Activated CD4-positive, CD25-positive, alpha-beta regulatory T cell treated with anti-CD3 and anti-CD28 coated beads, Interleukin-2, amount 50 U/mL, for 72 hours (primary cell): ENCODE results near the gene STC2.
"Not testable (repeated sequence)": the region's sequence is repeated elsewhere in the genome, so short reads cannot be mapped to it uniquely, and the experiment has no call there.

Source experiments
- DNase-seq: peaks from one replicate; pipeline ENCODE4 v3.0.0; 2021

Gene STC2

DNA sequence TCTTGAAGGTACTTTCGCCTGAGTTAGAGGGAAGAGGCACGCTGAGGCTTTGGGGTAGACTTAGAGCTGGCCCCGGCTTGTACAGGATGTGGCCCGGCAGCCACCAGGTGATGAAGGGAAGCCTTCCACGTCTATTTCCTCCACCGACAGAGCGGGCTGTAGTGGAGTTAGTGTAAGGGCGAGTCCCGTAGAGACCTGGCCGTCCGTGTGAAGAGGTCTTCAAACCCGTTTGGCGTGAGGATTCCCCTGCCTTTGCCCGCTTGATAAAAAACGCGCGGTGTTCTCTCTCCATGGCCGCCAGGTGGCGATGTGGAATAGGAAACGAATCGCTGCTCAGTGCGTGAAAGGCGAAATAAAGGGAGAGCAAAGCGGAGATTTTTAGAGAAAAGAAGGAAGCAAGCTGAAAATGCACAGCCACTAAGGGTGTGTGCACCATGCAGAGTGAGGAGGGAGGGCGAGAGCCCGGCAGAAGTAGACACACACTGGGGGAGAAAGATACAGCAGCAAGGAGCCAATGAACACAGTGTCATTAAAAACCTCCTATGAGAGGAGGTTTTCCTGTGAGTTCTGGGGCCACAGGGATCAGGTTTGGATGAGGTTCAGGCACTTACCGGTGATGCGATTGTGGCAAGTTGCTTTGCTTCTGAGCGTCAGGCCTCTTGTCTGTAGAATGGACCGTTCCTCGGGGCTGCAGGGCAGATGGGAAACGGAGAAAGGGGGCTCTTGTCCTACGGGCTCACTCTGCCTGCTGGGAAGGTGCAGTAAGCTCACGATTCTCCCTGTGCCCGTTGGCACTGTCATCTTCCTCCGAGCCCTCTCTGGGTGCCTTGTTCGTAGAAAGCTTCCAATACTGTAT, 34.2 kb downstream of the STC2 start:
- peak; percentile 69 for DNase-seq

DNA sequence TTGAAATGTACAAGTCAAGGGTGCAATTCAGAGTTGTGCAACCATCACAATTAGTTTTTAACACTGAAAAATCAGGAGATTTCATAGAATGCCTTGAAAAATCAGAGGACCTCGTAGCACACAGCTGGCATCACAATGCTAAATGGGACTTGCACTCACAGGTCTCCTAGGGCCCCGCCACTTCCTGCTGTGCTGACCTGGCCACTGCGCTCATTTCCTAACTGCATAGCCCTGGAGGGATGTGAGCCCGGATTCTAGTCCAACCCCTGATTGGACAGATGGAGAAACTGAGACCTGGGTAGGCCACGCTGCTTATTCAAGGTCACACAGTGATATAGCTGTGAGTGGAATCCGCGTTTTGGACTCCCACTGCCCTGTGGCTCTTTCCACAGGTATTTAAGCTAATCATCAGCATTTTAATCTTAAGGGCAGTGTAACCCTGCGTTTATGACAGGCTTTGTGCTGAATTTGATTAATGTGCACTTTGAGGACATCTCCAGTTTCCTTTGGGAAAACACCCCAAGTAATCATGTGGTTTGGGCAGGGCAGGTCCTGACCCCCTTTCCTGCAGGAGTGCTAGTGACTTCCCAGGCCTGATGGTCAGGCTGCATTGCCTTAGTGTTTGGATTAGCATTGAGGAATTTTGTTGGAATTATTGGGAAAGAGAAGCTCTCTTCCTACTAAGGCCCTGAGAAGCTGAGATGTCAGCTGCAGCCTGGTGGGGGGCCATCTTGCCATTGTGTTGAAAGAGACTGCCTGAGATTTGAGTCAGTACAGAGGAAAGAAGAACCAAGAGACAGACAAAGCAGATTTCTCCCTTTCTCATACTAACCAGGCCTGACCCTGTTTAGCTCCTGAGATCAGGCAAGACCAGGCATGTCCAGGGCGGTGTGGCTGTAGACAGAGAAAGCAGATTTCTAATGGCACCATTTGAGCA, 36.2 kb downstream of the STC2 start:
- no peak for DNase-seq

DNA sequence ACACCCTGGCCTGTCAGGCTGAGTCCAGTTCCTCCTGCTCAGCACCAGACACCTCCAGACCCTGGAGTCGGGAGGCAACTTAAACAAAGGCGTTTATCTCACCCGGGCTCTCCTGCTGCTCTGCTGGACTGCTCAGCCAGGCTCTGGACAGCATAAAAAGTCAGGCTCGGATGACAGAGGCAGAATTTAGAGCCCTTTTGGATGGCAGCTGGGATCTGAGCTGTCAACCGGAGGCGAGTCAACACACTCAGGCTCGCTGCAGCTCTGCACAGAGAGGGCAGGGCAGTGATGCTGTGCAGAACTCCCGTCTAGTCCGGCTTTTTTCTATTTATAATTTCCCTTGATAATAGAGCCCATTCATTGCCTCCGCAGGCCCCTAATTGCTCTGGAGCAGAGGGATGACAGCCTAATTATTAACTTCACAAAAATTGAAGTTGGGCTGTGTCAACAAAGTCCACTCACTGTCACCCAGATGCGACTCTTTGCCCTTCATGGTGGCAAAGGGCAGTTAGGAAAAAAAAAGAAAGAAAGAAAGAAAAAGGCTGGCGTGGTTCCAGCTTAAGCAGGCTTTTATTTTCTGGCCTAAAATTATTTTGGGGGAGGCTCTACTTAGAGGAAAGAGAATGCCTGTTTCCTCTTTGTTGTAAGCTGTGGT, 37.6 kb downstream of the STC2 start:
- DNase-seq: no peak

- no peak for DNase-seq
These were observed 38.8 kb downstream of the STC2 start for GRCh38 chr5:173289372-173289771.

DNA sequence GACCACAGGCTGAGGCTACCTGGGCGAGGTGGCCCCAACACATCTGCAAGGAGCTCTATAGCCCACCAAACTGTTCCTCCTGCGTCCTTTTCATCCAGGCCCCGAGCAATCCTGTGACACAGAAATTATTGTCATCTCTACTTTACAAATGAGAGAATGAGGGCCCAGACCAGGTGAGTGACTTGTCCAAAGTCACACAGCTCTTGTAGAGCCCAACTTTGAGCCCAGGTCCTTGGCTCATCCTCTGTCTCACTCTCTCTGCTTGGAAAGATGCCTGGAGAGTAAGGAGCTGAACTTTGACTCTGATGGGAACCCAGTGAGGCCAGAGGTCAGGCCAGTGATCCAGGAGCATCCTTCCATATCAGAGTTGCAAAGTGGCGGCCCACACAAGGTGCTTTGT, 39.6 kb downstream of the STC2 start:
- no peak for DNase-seq

DNA sequence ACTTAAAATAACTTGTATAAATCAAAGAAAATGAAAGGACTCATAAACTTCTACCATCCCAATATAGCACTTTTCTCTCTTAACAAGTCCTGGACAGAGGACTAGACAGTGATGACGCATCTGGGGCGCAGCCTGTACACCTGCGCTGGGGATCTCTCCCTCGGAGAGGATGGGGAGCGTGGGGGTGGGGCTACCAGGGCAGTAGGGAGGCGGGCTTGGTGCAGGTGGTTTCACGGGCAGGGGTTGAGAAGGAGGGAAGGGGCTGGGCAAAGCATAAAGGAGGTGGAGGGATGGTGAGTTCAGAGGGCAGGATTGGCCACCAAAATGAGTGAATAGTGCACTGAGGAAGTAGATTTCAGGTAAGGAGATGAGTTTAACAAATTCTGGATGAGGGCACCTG, 41.1 kb downstream of the STC2 start:
- DNase-seq: no peak

DNA sequence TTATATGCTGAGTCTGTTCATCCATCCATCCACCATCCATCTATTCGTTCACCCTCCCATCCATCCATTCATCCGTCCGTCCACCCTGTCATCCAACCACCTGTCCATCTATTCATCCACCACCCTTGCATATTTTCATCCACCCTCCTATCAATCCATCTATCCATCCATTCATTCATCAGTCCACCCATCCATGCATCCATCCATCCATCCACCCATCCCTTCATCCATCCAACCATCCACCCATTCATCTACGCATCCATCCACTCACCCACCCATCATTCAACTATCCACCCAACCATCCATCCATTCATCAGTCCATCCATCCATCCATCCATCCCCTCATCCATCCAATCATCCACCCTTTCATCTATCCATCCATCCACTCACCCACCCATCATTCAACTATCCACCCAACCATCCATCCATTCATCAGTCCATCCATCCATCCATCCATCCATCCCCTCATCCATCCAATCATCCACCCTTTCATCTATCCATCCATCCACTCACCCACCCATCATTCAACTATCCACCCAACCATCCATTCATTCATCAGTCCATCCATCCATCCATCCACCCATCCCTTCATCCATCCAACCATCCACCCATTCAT, 43.8 kb downstream of the STC2 start:
- not testable (repeated sequence) for DNase-seq

DNA sequence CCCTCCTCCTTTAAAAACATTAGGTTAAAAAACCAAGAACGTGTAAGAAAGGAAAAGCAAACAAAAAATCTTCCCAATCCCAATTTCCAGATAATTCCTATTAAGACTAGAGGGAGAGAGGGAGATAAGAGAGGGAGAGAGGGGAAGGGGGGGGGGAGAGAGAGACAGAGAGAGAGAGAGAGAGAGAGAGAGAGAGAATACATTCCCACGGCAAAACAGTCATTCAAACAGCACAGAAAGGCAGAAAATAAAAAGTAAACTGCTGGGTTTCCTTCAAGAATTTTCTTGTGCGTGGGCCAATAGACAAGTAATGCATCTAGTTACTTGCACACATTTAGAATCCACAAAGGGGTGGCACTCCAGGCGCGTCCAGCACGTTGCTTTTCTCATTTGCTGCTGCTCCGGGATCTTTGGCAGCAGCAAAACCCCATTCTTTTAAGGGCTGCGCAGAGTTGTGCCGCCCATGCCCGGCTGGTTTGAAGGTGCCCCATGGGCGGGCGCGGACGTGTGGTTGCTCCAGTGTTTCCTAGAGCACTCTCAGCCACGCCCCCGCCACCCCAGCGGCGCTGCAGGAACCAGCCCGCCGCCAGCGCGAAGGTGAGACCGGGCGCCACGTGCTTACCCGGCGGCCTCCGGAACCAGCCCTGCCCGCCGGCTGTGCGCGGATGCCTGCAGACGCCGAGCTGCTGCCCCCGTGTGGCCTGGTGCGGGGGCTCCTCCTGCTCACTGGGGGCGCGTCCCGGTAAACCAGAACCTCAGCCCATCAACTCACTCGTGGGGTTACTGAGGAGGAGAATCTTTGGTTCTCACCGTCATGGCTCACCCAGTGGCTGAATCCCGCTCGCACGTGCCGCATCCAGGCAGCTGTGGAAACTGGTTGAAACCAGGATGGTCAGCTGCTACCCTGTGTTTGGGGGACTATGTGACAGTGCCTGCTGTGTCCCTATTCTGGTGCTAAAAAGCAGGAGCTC, 44.6 kb downstream of the STC2 start:
- peak; percentile 60 for DNase-seq

- no peak for DNase-seq
These were observed 45.3 kb downstream of the STC2 start for GRCh38 chr5:173282916-173283315.

GRCh38 chr5:173281910-173282309, 46.3 kb downstream of the STC2 start:
- DNase-seq: no peak

DNA sequence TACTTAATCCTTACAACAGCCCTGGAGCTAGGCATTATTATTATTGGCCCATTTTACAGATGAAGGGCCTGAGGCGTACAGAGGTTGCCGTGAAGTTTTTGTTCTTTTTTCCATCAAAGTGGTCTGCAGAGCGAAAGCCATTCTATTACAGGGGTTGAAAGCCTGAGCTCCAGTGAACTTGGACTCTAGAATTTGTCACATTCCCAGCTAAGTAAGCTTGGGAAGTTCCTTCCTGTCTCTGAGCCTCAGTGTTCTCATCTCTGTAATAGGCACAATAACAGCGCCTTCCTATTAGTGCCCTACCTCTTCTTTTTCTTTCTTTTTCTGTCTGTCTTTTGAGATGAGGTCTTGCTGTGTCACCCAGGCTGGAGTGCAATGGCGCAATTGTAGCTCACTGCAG, 49.0 kb downstream of the STC2 start:
- no peak for DNase-seq

GRCh38 chr5:173278641-173279040, 49.6 kb downstream of the STC2 start:
- no peak for DNase-seq

DNA sequence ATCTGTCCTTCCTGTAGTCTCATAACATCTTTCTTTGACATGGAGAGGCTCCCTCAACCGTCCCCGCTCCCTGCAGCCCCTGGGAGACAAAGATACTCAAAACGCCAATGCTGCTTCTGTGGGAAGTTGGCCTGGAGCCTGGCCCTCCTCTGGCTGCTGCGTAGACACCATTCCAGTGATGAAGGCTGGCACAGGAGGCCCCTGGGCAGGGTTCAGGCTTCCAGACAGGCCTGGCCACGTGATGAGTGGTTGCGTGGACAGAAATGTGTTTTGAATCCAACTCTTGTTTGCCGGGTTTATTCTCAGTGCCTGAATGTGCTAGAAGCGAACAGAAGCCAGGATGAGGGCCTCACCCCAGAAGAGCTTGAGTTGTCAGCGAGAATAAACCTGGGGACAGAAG, 50.0 kb downstream of the STC2 start:
- DNase-seq: no peak

- no peak for DNase-seq
These were observed 53.4 kb downstream of the STC2 start for GRCh38 chr5:173274771-173275170.

GRCh38 chr5:173271419-173271818, 56.8 kb downstream of the STC2 start:
- DNase-seq: no peak

DNA sequence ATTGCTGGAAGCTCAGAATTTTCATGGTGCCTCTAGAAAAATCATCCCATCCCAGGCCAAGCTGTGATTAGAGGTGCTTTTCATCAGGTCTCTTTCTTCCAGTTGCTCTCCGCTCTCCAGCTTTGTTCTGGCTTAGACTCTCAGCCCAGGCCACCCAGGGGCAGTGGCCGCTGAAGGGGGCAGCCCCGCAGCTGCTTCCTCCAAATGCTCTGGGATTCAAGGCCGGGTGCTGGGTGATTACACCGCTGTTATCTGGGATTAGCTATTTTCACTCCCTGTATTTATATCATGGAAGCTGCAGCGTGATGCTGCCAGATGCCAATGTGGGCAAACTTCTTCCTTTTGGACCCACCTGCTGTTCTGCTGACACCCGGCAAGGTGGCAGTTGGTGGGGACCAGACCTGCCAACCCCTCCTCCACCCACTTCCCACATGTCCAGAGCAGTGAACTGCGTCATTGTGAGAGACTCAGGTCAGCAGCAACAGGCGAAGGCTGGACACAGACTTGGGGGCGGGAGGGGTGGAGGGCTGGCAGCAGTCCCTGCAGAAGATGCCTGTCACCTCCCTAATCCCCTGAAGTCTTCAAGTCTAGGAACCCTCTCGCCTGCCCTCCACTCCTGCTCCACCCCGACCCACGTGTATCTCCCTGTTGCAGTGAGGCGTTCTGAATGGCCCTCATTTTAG, 59.3 kb downstream of the STC2 start:
- DNase-seq: no peak

GRCh38 chr5:173265433-173265832, 62.8 kb downstream of the STC2 start:
- DNase-seq: no peak
